HepG2 (cell line): ENCODE measurements around the gene AOX1. TPM values are rescaled to one million over a fixed set of nuclear protein-coding genes. Genes with fewer than 3 reads are reported as not detected.

Experiments
- CCDC6 ChIP-seq: sonication (generic); formaldehyde crosslinking; IDR thresholded peaks from 2 replicates; pipeline ENCODE4 v1.8.1; 2022; ENCODE audit warnings: mild to moderate bottlenecking, missing genetic modification reagents, moderate library complexity
- DNMT1 ChIP-seq: sonication (generic); formaldehyde crosslinking; IDR thresholded peaks from 2 replicates; pipeline ENCODE4 v1.5.1; 2020; ENCODE audit warnings: mild to moderate bottlenecking, missing genetic modification reagents
- ESRRA ChIP-seq: sonication (generic); formaldehyde crosslinking; IDR thresholded peaks from 2 replicates; pipeline ENCODE4 v1.5.1; 2020; ENCODE audit warnings: mild to moderate bottlenecking, low read depth, missing genetic modification reagents
- HIVEP1 ChIP-seq: sonication (generic); formaldehyde crosslinking; IDR thresholded peaks from 2 replicates; pipeline ENCODE4 v1.4.0; 2020; ENCODE audit warnings: mild to moderate bottlenecking, missing genetic modification reagents
- MBD4 ChIP-seq: IDR thresholded peaks from 2 replicates; pipeline ENCODE4 v1.6.1; 2012; ENCODE audit warnings: low read length, inconsistent platforms, borderline replicate concordance
- MLLT10 ChIP-seq: sonication (generic); formaldehyde crosslinking; IDR thresholded peaks from 2 replicates; pipeline ENCODE4 v1.4.0; 2020; ENCODE audit warnings: missing genetic modification reagents
- REXO4 ChIP-seq: sonication (generic); formaldehyde crosslinking; IDR thresholded peaks from 2 replicates; pipeline ENCODE4 v1.8.0; 2022; ENCODE audit warnings: missing genetic modification reagents, mild to moderate bottlenecking, borderline replicate concordance
- ZBTB7A ChIP-seq: sonication (generic); formaldehyde crosslinking; IDR thresholded peaks from 2 replicates; pipeline ENCODE4 v1.8.0; 2022; ENCODE audit warnings: mild to moderate bottlenecking, missing genetic modification reagents
- ZNF20 ChIP-seq: sonication (generic); formaldehyde crosslinking; IDR thresholded peaks from 2 replicates; pipeline ENCODE4 v1.4.0; 2020; ENCODE audit warnings: mild to moderate bottlenecking, moderate library complexity, missing genetic modification reagents
- ZNF431 ChIP-seq: sonication (generic); formaldehyde crosslinking; IDR thresholded peaks from 2 replicates; pipeline ENCODE4 v1.9.0; 2022; ENCODE audit warnings: missing genetic modification reagents, low read depth, mild to moderate bottlenecking, borderline replicate concordance
- ZNF589 ChIP-seq: sonication (generic); formaldehyde crosslinking; conservative IDR thresholded peaks from 2 replicates; pipeline ENCODE4 v1.8.0; 2022; ENCODE audit warnings: mild to moderate bottlenecking, moderate library complexity, missing genetic modification reagents
- ZNF724P ChIP-seq: sonication (generic); formaldehyde crosslinking; IDR thresholded peaks from 2 replicates; pipeline ENCODE4 v1.8.0; 2022; ENCODE audit warnings: missing genetic modification reagents, borderline replicate concordance
- polyA plus RNA-seq, 8 experiments: library from polyadenylated mRNA; depleted of rRNA in 3 of 8; stranded (reverse) in 7 of 8; unstranded in 1 of 8; fragments of >200 nt; fragmentation: Illumina TruSeq in 4 of 8; extraction: Trizol in 4 of 8; gene quantifications; 2 replicates each; pipeline versions ENCODE4 v1.2.1 to v1.2.3, GENCODE V29; 2011 to 2016; ENCODE audit warnings: low read depth in 4 of 8, missing spikeins in 1 of 8, mixed read lengths in 1 of 8; ENCODE audit not compliant: insufficient read depth in 1 of 8
- total RNA-seq, 5 experiments: library from RNA; depleted of rRNA; stranded (reverse); fragments of >200 nt; fragmentation: Illumina TruSeq; extraction: Trizol; gene quantifications; 2 replicates each; pipeline ENCODE4 v1.2.3, GENCODE V29; 2016; ENCODE audit warnings: low read depth in 1 of 5
- TF ChIP-seq, protein P1 (sequence below): sonication (generic); formaldehyde crosslinking; IDR thresholded peaks from 2 replicates; pipeline ENCODE4 v1.4.0; 2020; ENCODE audit warnings: missing genetic modification reagents, borderline replicate concordance
- TF ChIP-seq, protein P2 (sequence below): sonication (generic); formaldehyde crosslinking; IDR thresholded peaks from 2 replicates; pipeline ENCODE4 v1.5.1; 2020; ENCODE audit warnings: missing genetic modification reagents, mild to moderate bottlenecking, borderline replicate concordance
- TF ChIP-seq, protein P3 (sequence below): sonication (generic); formaldehyde crosslinking; IDR thresholded peaks from 2 replicates; pipeline ENCODE4 v1.4.0; 2020; ENCODE audit warnings: low read depth, missing genetic modification reagents
- TF ChIP-seq, protein P4 (sequence below): sonication (generic); formaldehyde crosslinking; IDR thresholded peaks from 2 replicates; pipeline ENCODE4 v1.5.0; 2020; ENCODE audit warnings: mild to moderate bottlenecking, missing genetic modification reagents
- TF ChIP-seq, protein P5 (sequence below): sonication (generic); formaldehyde crosslinking; IDR thresholded peaks from 2 replicates; pipeline ENCODE4 v1.4.0; 2020; ENCODE audit warnings: missing genetic modification reagents

AOX1 gene
- total and polyA plus RNA-seq, 2 of the 13 experiments (the other 11 are each of a cell fraction or from before 2014, with no cell fraction given) = 9.2 to 18.0 TPM

DNA sequence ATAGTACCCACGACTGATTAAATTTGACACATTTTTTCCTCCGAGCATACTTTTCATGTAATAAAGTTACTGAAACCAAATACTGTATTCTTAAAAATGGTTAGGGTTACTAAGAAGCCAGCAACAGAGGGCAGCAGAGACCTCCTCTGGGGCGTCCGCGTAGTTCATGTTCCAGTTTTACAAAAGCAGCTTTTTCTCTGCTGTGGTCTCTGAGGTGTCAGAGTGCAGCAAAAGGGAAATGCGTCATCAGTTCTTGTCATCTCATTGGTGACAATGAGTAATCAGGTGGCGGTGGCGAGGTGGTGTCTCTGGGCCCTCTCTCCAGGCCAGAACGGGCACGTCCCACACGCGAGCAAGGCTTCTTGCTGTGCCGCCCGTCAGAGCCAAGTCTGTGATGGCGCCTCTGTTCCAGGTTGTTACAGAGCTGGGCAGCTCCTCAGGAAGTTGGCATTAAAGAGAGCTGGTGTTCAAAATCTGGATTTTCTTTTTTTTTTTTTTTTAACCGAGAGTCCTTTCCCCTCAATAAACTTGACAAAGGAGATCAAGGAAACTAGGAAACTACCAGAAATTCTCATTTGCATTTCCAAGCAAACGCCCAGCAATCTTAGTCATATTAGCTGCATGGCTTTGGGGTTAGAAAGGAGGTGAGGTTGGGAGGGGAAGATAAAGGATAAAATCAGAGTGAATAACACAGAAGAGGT, 127.3 kb downstream of the AOX1 start (continued):
- TF ChIP-seq, protein P1, sequence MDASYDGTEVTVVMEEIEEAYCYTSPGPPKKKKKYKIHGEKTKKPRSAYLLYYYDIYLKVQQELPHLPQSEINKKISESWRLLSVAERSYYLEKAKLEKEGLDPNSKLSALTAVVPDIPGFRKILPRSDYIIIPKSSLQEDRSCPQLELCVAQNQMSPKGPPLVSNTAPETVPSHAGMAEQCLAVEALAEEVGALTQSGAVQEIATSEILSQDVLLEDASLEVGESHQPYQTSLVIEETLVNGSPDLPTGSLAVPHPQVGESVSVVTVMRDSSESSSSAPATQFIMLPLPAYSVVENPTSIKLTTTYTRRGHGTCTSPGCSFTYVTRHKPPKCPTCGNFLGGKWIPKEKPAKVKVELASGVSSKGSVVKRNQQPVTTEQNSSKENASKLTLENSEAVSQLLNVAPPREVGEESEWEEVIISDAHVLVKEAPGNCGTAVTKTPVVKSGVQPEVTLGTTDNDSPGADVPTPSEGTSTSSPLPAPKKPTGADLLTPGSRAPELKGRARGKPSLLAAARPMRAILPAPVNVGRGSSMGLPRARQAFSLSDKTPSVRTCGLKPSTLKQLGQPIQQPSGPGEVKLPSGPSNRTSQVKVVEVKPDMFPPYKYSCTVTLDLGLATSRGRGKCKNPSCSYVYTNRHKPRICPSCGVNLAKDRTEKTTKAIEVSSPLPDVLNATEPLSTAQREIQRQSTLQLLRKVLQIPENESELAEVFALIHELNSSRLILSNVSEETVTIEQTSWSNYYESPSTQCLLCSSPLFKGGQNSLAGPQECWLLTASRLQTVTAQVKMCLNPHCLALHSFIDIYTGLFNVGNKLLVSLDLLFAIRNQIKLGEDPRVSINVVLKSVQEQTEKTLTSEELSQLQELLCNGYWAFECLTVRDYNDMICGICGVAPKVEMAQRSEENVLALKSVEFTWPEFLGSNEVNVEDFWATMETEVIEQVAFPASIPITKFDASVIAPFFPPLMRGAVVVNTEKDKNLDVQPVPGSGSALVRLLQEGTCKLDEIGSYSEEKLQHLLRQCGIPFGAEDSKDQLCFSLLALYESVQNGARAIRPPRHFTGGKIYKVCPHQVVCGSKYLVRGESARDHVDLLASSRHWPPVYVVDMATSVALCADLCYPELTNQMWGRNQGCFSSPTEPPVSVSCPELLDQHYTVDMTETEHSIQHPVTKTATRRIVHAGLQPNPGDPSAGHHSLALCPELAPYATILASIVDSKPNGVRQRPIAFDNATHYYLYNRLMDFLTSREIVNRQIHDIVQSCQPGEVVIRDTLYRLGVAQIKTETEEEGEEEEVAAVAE = peak; percentile 85; the same call in 1 of the 2 replicates
- TF ChIP-seq, protein P2, sequence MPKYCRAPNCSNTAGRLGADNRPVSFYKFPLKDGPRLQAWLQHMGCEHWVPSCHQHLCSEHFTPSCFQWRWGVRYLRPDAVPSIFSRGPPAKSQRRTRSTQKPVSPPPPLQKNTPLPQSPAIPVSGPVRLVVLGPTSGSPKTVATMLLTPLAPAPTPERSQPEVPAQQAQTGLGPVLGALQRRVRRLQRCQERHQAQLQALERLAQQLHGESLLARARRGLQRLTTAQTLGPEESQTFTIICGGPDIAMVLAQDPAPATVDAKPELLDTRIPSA = no peak
- TF ChIP-seq HIVEP1 (CRISPR knock-in tag) (0 out of 2 replicates have a peak, but pooled peaks have one; percentile 20), ZNF724P (CRISPR knock-in tag) (0 out of 2 replicates have a peak, but pooled peaks have one; percentile 21), MLLT10 (no peak), DNMT1 (no peak), MBD4 (no peak; the same call in 1 of the 2 replicates), CCDC6 (CRISPR knock-in tag) (peak; percentile 64; the same call in 1 of the 2 replicates), ESRRA (CRISPR knock-in tag) (no peak), ZBTB7A (CRISPR knock-in tag) (no peak), REXO4 (CRISPR knock-in tag) (no peak), ZNF431 (CRISPR knock-in tag) (0 out of 2 replicates have a peak, but pooled peaks have one; percentile 81), ZNF20 (CRISPR knock-in tag) (no peak), ZNF589 (CRISPR knock-in tag) (no peak)
- TF ChIP-seq, protein P3, sequence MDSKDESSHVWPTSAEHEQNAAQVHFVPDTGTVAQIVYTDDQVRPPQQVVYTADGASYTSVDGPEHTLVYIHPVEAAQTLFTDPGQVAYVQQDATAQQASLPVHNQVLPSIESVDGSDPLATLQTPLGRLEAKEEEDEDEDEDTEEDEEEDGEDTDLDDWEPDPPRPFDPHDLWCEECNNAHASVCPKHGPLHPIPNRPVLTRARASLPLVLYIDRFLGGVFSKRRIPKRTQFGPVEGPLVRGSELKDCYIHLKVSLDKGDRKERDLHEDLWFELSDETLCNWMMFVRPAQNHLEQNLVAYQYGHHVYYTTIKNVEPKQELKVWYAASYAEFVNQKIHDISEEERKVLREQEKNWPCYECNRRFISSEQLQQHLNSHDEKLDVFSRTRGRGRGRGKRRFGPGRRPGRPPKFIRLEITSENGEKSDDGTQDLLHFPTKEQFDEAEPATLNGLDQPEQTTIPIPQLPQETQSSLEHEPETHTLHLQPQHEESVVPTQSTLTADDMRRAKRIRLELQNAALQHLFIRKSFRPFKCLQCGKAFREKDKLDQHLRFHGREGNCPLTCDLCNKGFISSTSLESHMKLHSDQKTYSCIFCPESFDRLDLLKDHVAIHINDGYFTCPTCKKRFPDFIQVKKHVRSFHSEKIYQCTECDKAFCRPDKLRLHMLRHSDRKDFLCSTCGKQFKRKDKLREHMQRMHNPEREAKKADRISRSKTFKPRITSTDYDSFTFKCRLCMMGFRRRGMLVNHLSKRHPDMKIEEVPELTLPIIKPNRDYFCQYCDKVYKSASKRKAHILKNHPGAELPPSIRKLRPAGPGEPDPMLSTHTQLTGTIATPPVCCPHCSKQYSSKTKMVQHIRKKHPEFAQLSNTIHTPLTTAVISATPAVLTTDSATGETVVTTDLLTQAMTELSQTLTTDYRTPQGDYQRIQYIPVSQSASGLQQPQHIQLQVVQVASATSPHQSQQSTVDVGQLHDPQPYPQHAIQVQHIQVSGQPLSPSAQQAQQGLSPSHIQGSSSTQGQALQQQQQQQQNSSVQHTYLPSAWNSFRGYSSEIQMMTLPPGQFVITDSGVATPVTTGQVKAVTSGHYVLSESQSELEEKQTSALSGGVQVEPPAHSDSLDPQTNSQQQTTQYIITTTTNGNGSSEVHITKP = peak; percentile 90; the same call in 1 of the 2 replicates
- TF ChIP-seq, protein P4, sequence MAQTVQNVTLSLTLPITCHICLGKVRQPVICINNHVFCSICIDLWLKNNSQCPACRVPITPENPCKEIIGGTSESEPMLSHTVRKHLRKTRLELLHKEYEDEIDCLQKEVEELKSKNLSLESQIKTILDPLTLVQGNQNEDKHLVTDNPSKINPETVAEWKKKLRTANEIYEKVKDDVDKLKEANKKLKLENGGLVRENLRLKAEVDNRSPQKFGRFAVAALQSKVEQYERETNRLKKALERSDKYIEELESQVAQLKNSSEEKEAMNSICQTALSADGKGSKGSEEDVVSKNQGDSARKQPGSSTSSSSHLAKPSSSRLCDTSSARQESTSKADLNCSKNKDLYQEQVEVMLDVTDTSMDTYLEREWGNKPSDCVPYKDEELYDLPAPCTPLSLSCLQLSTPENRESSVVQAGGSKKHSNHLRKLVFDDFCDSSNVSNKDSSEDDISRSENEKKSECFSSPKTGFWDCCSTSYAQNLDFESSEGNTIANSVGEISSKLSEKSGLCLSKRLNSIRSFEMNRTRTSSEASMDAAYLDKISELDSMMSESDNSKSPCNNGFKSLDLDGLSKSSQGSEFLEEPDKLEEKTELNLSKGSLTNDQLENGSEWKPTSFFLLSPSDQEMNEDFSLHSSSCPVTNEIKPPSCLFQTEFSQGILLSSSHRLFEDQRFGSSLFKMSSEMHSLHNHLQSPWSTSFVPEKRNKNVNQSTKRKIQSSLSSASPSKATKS (CRISPR knock-in tag) = no peak
- TF ChIP-seq, protein P5, sequence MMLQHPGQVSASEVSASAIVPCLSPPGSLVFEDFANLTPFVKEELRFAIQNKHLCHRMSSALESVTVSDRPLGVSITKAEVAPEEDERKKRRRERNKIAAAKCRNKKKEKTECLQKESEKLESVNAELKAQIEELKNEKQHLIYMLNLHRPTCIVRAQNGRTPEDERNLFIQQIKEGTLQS (CRISPR knock-in tag) = peak; percentile 72
